ENCODE data around the gene FBXL7.
A peak's percentile ranks its signal among the peaks of the same experiment; 100 is the strongest.

FBXL7 gene

GRCh38 chr5:15483351-15484097 lies 16.5 kb upstream of the FBXL7 start:
- Histone ChIP-seq H3K4me1 (ENCODE audit: control insufficient read depth, insufficient read depth, low read length) (no peaks in the 10 kb centered on the region), H3K4me3 (ENCODE audit: low read depth, low read length) (no peak overlapping the region), H3K9ac (ENCODE audit: low read depth, low read length) (no peak overlapping the region), H3K27me3 (ENCODE audit: control insufficient read depth, insufficient read depth, low read length) (no peaks in the 10 kb centered on the region), H3K36me3 (ENCODE audit: control insufficient read depth, insufficient read depth, low read length) (no peaks in the 10 kb centered on the region), H3K9me3 (ENCODE audit: control insufficient read depth, insufficient read depth, low read length) (no peaks in the 10 kb centered on the region)

GRCh38 chr5:15487228-15487627 lies 12.8 kb upstream of the FBXL7 start:
- no peaks in the 10 kb centered on the region for H3K36me3 ChIP-seq (ENCODE audit: control insufficient read depth, insufficient read depth, low read length)
- no peaks in the 10 kb centered on the region for H3K9me3 ChIP-seq (ENCODE audit: control insufficient read depth, insufficient read depth, low read length)
- no peak overlapping the region for H3K9ac ChIP-seq (ENCODE audit: low read depth, low read length)
- no peak overlapping the region for H3K4me3 ChIP-seq (ENCODE audit: low read depth, low read length)
- no peaks in the 10 kb centered on the region for H3K4me1 ChIP-seq (ENCODE audit: control insufficient read depth, insufficient read depth, low read length)
- no peaks in the 10 kb centered on the region for H3K27me3 ChIP-seq (ENCODE audit: control insufficient read depth, insufficient read depth, low read length)

- Histone ChIP-seq H3K4me3 (ENCODE audit: low read depth, low read length) (no peak overlapping the region), H3K36me3 (ENCODE audit: control insufficient read depth, insufficient read depth, low read length) (no peaks in the 10 kb centered on the region), H3K27me3 (ENCODE audit: control insufficient read depth, insufficient read depth, low read length) (no peaks in the 10 kb centered on the region), H3K9me3 (ENCODE audit: control insufficient read depth, insufficient read depth, low read length) (no peaks in the 10 kb centered on the region), H3K9ac (ENCODE audit: low read depth, low read length) (no peak overlapping the region), H3K4me1 (ENCODE audit: control insufficient read depth, insufficient read depth, low read length) (no peaks in the 10 kb centered on the region)
Measured at GRCh38 chr5:15489571-15490235, 10.3 kb upstream of the FBXL7 start.

- no peaks in the 10 kb centered on the region for H3K9me3 ChIP-seq (ENCODE audit: control insufficient read depth, insufficient read depth, low read length)
- H3K36me3 ChIP-seq (ENCODE audit: control insufficient read depth, insufficient read depth, low read length): no peaks in the 10 kb centered on the region
- no peak overlapping the region for H3K9ac ChIP-seq (ENCODE audit: low read depth, low read length)
- no peak overlapping the region for H3K4me3 ChIP-seq (ENCODE audit: low read depth, low read length)
- H3K4me1 ChIP-seq (ENCODE audit: control insufficient read depth, insufficient read depth, low read length): no peaks in the 10 kb centered on the region
- no peaks in the 10 kb centered on the region for H3K27me3 ChIP-seq (ENCODE audit: control insufficient read depth, insufficient read depth, low read length)
Measured at GRCh38 chr5:15492545-15492944, 7.4 kb upstream of the FBXL7 start.

- Histone ChIP-seq H3K4me1 (ENCODE audit: control insufficient read depth, insufficient read depth, low read length) (no peaks in the 10 kb centered on the region), H3K36me3 (ENCODE audit: control insufficient read depth, insufficient read depth, low read length) (no peaks in the 10 kb centered on the region), H3K27me3 (ENCODE audit: control insufficient read depth, insufficient read depth, low read length) (no peaks in the 10 kb centered on the region), H3K4me3 (ENCODE audit: low read depth, low read length) (no peak overlapping the region), H3K9ac (ENCODE audit: low read depth, low read length) (no peak overlapping the region), H3K9me3 (ENCODE audit: control insufficient read depth, insufficient read depth, low read length) (no peaks in the 10 kb centered on the region)
Measured at GRCh38 chr5:15493501-15493900, 6.5 kb upstream of the FBXL7 start.

- Histone ChIP-seq H3K4me3 (ENCODE audit: low read depth, low read length) (no peak overlapping the region), H3K27me3 (ENCODE audit: control insufficient read depth, insufficient read depth, low read length) (no peaks in the 10 kb centered on the region), H3K9ac (ENCODE audit: low read depth, low read length) (no peak overlapping the region)
Measured at GRCh38 chr5:15495026-15495425, 5.0 kb upstream of the FBXL7 start.

GRCh38 chr5:15496886-15497285 lies 3.1 kb upstream of the FBXL7 start:
- H3K4me1 ChIP-seq (ENCODE audit: control insufficient read depth, insufficient read depth, low read length): peaks cover 3% of the 10 kb centered on the region
- H3K9me3 ChIP-seq (ENCODE audit: control insufficient read depth, insufficient read depth, low read length): no peaks in the 10 kb centered on the region
- peaks cover 2% of the 10 kb centered on the region for H3K27me3 ChIP-seq (ENCODE audit: control insufficient read depth, insufficient read depth, low read length)
- no peaks in the 10 kb centered on the region for H3K36me3 ChIP-seq (ENCODE audit: control insufficient read depth, insufficient read depth, low read length)
- no peak overlapping the region for H3K9ac ChIP-seq (ENCODE audit: low read depth, low read length)
- no peak overlapping the region for H3K4me3 ChIP-seq (ENCODE audit: low read depth, low read length)

More at GRCh38 chr5:15495026-15495425, 5.0 kb upstream of the FBXL7 start:
- Histone ChIP-seq H3K4me1 (ENCODE audit: control insufficient read depth, insufficient read depth, low read length) (peaks cover 3% of the 10 kb centered on the region), H3K36me3 (ENCODE audit: control insufficient read depth, insufficient read depth, low read length) (no peaks in the 10 kb centered on the region), H3K9me3 (ENCODE audit: control insufficient read depth, insufficient read depth, low read length) (no peaks in the 10 kb centered on the region)

- Histone ChIP-seq H3K36me3 (ENCODE audit: control insufficient read depth, insufficient read depth, low read length) (no peaks in the 10 kb centered on the region), H3K4me1 (ENCODE audit: control insufficient read depth, insufficient read depth, low read length) (peaks cover 6% of the 10 kb centered on the region), H3K27me3 (ENCODE audit: control insufficient read depth, insufficient read depth, low read length) (peaks cover 2% of the 10 kb centered on the region), H3K9me3 (ENCODE audit: control insufficient read depth, insufficient read depth, low read length) (no peaks in the 10 kb centered on the region), H3K9ac (ENCODE audit: low read depth, low read length) (peak overlapping the region; percentile 16), H3K4me3 (ENCODE audit: low read depth, low read length) (peak overlapping the region; percentile 83)
Measured at GRCh38 chr5:15500325-15501001, 483 bp downstream of the FBXL7 start.

GRCh38 chr5:15501091-15501791 lies 1.3 kb downstream of the FBXL7 start:
- Histone ChIP-seq H3K9ac (ENCODE audit: low read depth, low read length) (no peak overlapping the region), H3K4me1 (ENCODE audit: control insufficient read depth, insufficient read depth, low read length) (peaks cover 6% of the 10 kb centered on the region), H3K4me3 (ENCODE audit: low read depth, low read length) (peak overlapping the region; percentile 83), H3K36me3 (ENCODE audit: control insufficient read depth, insufficient read depth, low read length) (no peaks in the 10 kb centered on the region), H3K9me3 (ENCODE audit: control insufficient read depth, insufficient read depth, low read length) (no peaks in the 10 kb centered on the region), H3K27me3 (ENCODE audit: control insufficient read depth, insufficient read depth, low read length) (peaks cover 2% of the 10 kb centered on the region)

- Histone ChIP-seq H3K9ac (ENCODE audit: low read depth, low read length) (no peak overlapping the region), H3K4me3 (ENCODE audit: low read depth, low read length) (no peak overlapping the region), H3K36me3 (ENCODE audit: control insufficient read depth, insufficient read depth, low read length) (no peaks in the 10 kb centered on the region), H3K9me3 (ENCODE audit: control insufficient read depth, insufficient read depth, low read length) (no peaks in the 10 kb centered on the region), H3K4me1 (ENCODE audit: control insufficient read depth, insufficient read depth, low read length) (peaks cover 6% of the 10 kb centered on the region), H3K27me3 (ENCODE audit: control insufficient read depth, insufficient read depth, low read length) (peaks cover 2% of the 10 kb centered on the region)
Measured at GRCh38 chr5:15502208-15502607, 2.2 kb downstream of the FBXL7 start.

GRCh38 chr5:15506146-15506545 lies 6.2 kb downstream of the FBXL7 start:
- no peak overlapping the region for H3K4me3 ChIP-seq (ENCODE audit: low read depth, low read length)
- H3K4me1 ChIP-seq (ENCODE audit: control insufficient read depth, insufficient read depth, low read length): peaks cover 3% of the 10 kb centered on the region
- H3K27me3 ChIP-seq (ENCODE audit: control insufficient read depth, insufficient read depth, low read length): peaks cover under 1% of the 10 kb centered on the region
- H3K36me3 ChIP-seq (ENCODE audit: control insufficient read depth, insufficient read depth, low read length): no peaks in the 10 kb centered on the region
- H3K9me3 ChIP-seq (ENCODE audit: control insufficient read depth, insufficient read depth, low read length): no peaks in the 10 kb centered on the region
- H3K9ac ChIP-seq (ENCODE audit: low read depth, low read length): no peak overlapping the region
